HUDEP-2 (cell line): ENCODE results near the gene IFNA7.
"Not testable (repeated sequence)": the region's sequence is repeated elsewhere in the genome, so short reads cannot be mapped to it uniquely, and the experiment has no call there.

ENCODE experiments used
- DNase-seq, 76 experiments: peaks; one replicate each; lab custom pipeline; 2025; ENCODE audit not compliant: unreplicated experiment in 76 of 76; lab: John Stamatoyannopoulos, UW

The IFNA7 gene

GRCh38 chr9:21202105-21202504 lies at the start of gene IFNA7:
TSS of gene IFNA7 (minus strand) at chr9:21202205. CDS start at chr9:21202165, 40 bp downstream.
- not testable (repeated sequence) for DNase-seq

GRCh38 chr9:21251638-21252037 lies 49.6 kb upstream of the IFNA7 start:
- no peak for DNase-seq

- DNase-seq, result no peak
Observed at GRCh38 chr9:21251190-21251589, 49.2 kb upstream of the IFNA7 start.

GRCh38 chr9:21244836-21245235 lies 42.8 kb upstream of the IFNA7 start:
- no peak for DNase-seq

GRCh38 chr9:21239911-21240310 lies 37.9 kb upstream of the IFNA7 start, which contains the start of gene IFNA14:
TSS of gene IFNA14 (minus strand) at chr9:21240005. CDS start at chr9:21239935, 70 bp downstream.
- no peak for DNase-seq

GRCh38 chr9:21236360-21236714 lies 34.3 kb upstream of the IFNA7 start:
- not testable (repeated sequence) for DNase-seq

GRCh38 chr9:21235468-21236359 lies 33.7 kb upstream of the IFNA7 start:
- peak in 15 of 76 experiments; percentile 0 to 29 (median 14) for DNase-seq

GRCh38 chr9:21234153-21234687 lies 32.2 kb upstream of the IFNA7 start:
- DNase-seq, result no peak

- DNase-seq, result no peak
Observed at GRCh38 chr9:21233258-21233657, 31.3 kb upstream of the IFNA7 start.

- no peak for DNase-seq
Observed at GRCh38 chr9:21228122-21228521, 26.1 kb upstream of the IFNA7 start, which contains the start of gene IFNA17. TSS of gene IFNA17 (minus strand) at chr9:21228222. CDS start at chr9:21228173, 49 bp downstream.

GRCh38 chr9:21217211-21217610 lies 15.2 kb upstream of the IFNA7 start, which contains the start of gene IFNA16:
TSS of gene IFNA16 (minus strand) at chr9:21217311. CDS start at chr9:21217305, 6 bp downstream.
- not testable (repeated sequence) for DNase-seq

- peak in 3 of 76 experiments; percentile 1 for DNase-seq
Observed at GRCh38 chr9:21213411-21214326, 11.7 kb upstream of the IFNA7 start.

- DNase-seq, result not testable (repeated sequence)
Observed at GRCh38 chr9:21212160-21212559, 10.2 kb upstream of the IFNA7 start.

GRCh38 chr9:21210782-21211181 lies 8.8 kb upstream of the IFNA7 start:
- DNase-seq, result not testable (repeated sequence)

- no peak for DNase-seq
Observed at GRCh38 chr9:21210311-21210710, 8.3 kb upstream of the IFNA7 start.

GRCh38 chr9:21207043-21207442 lies 5.0 kb upstream of the IFNA7 start, which contains the start of gene IFNA10:
TSS of gene IFNA10 (minus strand) at chr9:21207143. CDS start at chr9:21207097, 46 bp downstream.
- DNase-seq, result not testable (repeated sequence)

GRCh38 chr9:21205204-21205603 lies 3.2 kb upstream of the IFNA7 start:
- no peak for DNase-seq

GRCh38 chr9:21194867-21195776 lies 6.9 kb downstream of the IFNA7 start:
- peak in 18 of 76 experiments; percentile 0 to 43 (median 12) for DNase-seq

GRCh38 chr9:21187487-21187886 lies 14.5 kb downstream of the IFNA7 start, which contains the start of gene IFNA4:
TSS of gene IFNA4 (minus strand) at chr9:21187587. CDS start at chr9:21187531, 56 bp downstream.
- DNase-seq, result not testable (repeated sequence)
